HCT116 (cell line): ENCODE results near the gene ZDHHC22. TPM values are rescaled to one million over a fixed set of nuclear protein-coding genes. Genes with fewer than 3 reads are reported as not detected.
A peak's percentile ranks its signal among the peaks of the same experiment; 100 is the strongest.

Source experiments
- ATAC-seq: fragments of 200-7000 bp; cut with Tn5 transposase; 2 replicates; pipeline ENCODE4 v1.9.1; 2020; ENCODE audit warnings: mild to moderate bottlenecking, moderate library complexity
- BruUV-seq: library from RNA; stranded (reverse); fragments of 400-500 nt; replicated peaks from 2 replicates; lab custom pipeline; 2021; lab: Mats Ljungman, UMichigan
- CTCF ChIA-PET: fragments of 300-600 bp; sonication (Branson Sonifier 250); formaldehyde crosslinking; loops from one replicate; lab custom pipeline; 2021; ENCODE audit warnings: antibody characterized with exemption; lab: Charles Lee
- POLR2A ChIA-PET: fragments of 300-600, 350-600 bp; sonication (Branson Sonifier 250); formaldehyde crosslinking; loops from one replicate; lab custom pipeline; 2021; ENCODE audit warnings: antibody characterized with exemption; lab: Charles Lee
- RAD21 ChIA-PET, 2 experiments: fragments of 300-600 bp; sonication (Branson Sonifier 250); formaldehyde crosslinking; loops; one replicate each; lab custom pipeline; 2023; ENCODE audit warnings: low total read pairs in 2 of 2; ENCODE audit not compliant: uncharacterized antibody in 2 of 2, unreplicated experiment in 2 of 2, low non-redundant PET in 1 of 2; lab: Charles Lee
- DNase-seq: peaks from one replicate; pipeline ENCODE4 v3.0.0-alpha.2; 2010; ENCODE audit warnings: low read depth, low spot score
- H2AFZ ChIP-seq: fragments of 200-600 bp; shearing (Covaris generic), sonication (generic); 2 replicates; pipeline ENCODE4 v1.6.1; 2017; ENCODE audit warnings: low read depth, mixed run types, mixed read lengths, antibody characterized with exemption, low read length; ENCODE audit not compliant: poor library complexity, severe bottlenecking
- H3K27ac ChIP-seq: 2 replicates; pipeline ENCODE4 v1.5.1; 2012; ENCODE audit warnings: low read depth, low read length
- H3K27me3 ChIP-seq: fragments of 200-600 bp; sonication (generic); 2 replicates; pipeline ENCODE4 v1.6.1; 2016; ENCODE audit warnings: mixed run types, low read length, mixed read lengths; ENCODE audit not compliant: insufficient read depth
- H3K36me3 ChIP-seq, 2 experiments: fragments of 200-500 bp in 1 of 2; fragments of 200-600 bp in 1 of 2; sonication (Bioruptor generic) in 1 of 2; sonication (generic) in 1 of 2; 2 replicates each; pipeline versions ENCODE4 v1.5.1 to v1.6.1; 2014 to 2016; ENCODE audit warnings: low read length in 2 of 2, inconsistent platforms in 1 of 2, mixed read lengths in 1 of 2, mixed run types in 1 of 2; ENCODE audit not compliant: insufficient read depth in 2 of 2, control insufficient read depth in 1 of 2
- H3K4me1 ChIP-seq, 2 experiments: fragments of 200-600 bp in 1 of 2; sonication (generic) in 1 of 2; 2 replicates each; pipeline versions ENCODE4 v1.5.1 to v1.6.1; 2012 to 2017; ENCODE audit warnings: low read length in 2 of 2, inconsistent platforms in 1 of 2, mild to moderate bottlenecking in 1 of 2, mixed read lengths in 1 of 2, mixed run types in 1 of 2, moderate library complexity in 1 of 2; ENCODE audit not compliant: insufficient read depth in 2 of 2, control insufficient read depth in 1 of 2
- H3K4me2 ChIP-seq: fragments of 200-600 bp; sonication (generic); 2 replicates; pipeline ENCODE4 v1.6.1; 2017; ENCODE audit warnings: mixed run types, low read length, mixed read lengths
- H3K4me3 ChIP-seq, 2 experiments: fragments of 200-600 bp in 1 of 2; sonication (generic) in 1 of 2; replicated peaks in 1 of 2; 2 replicates each; pipeline ENCODE4 v1.5.1; 2011 to 2016; ENCODE audit warnings: low read length in 2 of 2, control low read depth in 1 of 2, low read depth in 1 of 2, mild to moderate bottlenecking in 1 of 2, mixed read lengths in 1 of 2, mixed run types in 1 of 2
- H3K79me2 ChIP-seq: fragments of 200-600 bp; sonication (generic); 2 replicates; pipeline ENCODE4 v1.6.1; 2017; ENCODE audit warnings: mild to moderate bottlenecking, mixed run types, low read length, moderate library complexity, mixed read lengths; ENCODE audit not compliant: insufficient read depth
- H3K9ac ChIP-seq: fragments of 200-600 bp; sonication (generic); 2 replicates; pipeline ENCODE4 v1.6.1; 2016; ENCODE audit warnings: low read length, mixed read lengths
- H3K9me2 ChIP-seq: fragments of 200-600 bp; sonication (generic), shearing (Covaris generic); 2 replicates; pipeline ENCODE4 v1.6.1; 2017; ENCODE audit warnings: mixed run types, mild to moderate bottlenecking, moderate library complexity; ENCODE audit not compliant: insufficient read depth
- H3K9me3 ChIP-seq, 2 experiments: fragments of 200-500 bp in 1 of 2; fragments of 200-600 bp in 1 of 2; sonication (Bioruptor generic) in 1 of 2; sonication (generic) in 1 of 2; 2 replicates each; pipeline ENCODE4 v1.6.1; 2014 to 2017; ENCODE audit warnings: low read length in 2 of 2, mixed read lengths in 2 of 2, inconsistent platforms in 1 of 2, low read depth in 1 of 2, mild to moderate bottlenecking in 1 of 2, mixed run types in 1 of 2, moderate library complexity in 1 of 2; ENCODE audit not compliant: control insufficient read depth in 1 of 2, insufficient read depth in 1 of 2
- H4K20me1 ChIP-seq: fragments of 200-600 bp; sonication (generic), shearing (Covaris generic); 2 replicates; pipeline ENCODE4 v1.6.1; 2017; ENCODE audit warnings: mixed run types, mild to moderate bottlenecking, moderate library complexity; ENCODE audit not compliant: insufficient read depth
- CBX3 ChIP-seq: IDR thresholded peaks from 2 replicates; pipeline ENCODE4 v1.6.1; 2012; ENCODE audit warnings: low read depth
- CEBPB ChIP-seq: IDR thresholded peaks from 2 replicates; pipeline ENCODE4 v1.6.1; 2012; ENCODE audit warnings: low read depth
- EGR1 ChIP-seq: IDR thresholded peaks from 2 replicates; pipeline ENCODE4 v1.6.1; 2012; ENCODE audit warnings: low read depth
- ELF1 ChIP-seq: IDR thresholded peaks from 2 replicates; pipeline ENCODE4 v1.6.1; 2012; ENCODE audit warnings: low read depth, borderline replicate concordance
- EZH2 ChIP-seq: fragments of 200-600 bp; sonication (generic); IDR thresholded peaks from 2 replicates; pipeline ENCODE4 v1.6.1; 2017; ENCODE audit warnings: antibody characterized with exemption, mixed run types
- EZH2phosphoT487 ChIP-seq: fragments of 200-600 bp; IDR thresholded peaks from 2 replicates; pipeline ENCODE4 v1.6.1; 2018; ENCODE audit warnings: antibody characterized with exemption, borderline replicate concordance
- FOSL1 ChIP-seq: IDR thresholded peaks from 2 replicates; pipeline ENCODE4 v1.6.1; 2012; ENCODE audit warnings: low read depth
- JUND ChIP-seq: IDR thresholded peaks from 2 replicates; pipeline ENCODE4 v1.6.1; 2012
- MAX ChIP-seq: IDR thresholded peaks from 2 replicates; pipeline ENCODE4 v1.6.1; 2012
- POLR2A ChIP-seq: IDR thresholded peaks from 2 replicates; pipeline ENCODE4 v1.7.0; 2011; ENCODE audit warnings: borderline replicate concordance; ENCODE audit not compliant: insufficient read depth, insufficient read length; ENCODE audit errors: extremely low read depth
- POLR2AphosphoS5 ChIP-seq: IDR thresholded peaks from 2 replicates; pipeline ENCODE4 v1.6.1; 2011; ENCODE audit warnings: mild to moderate bottlenecking, low read depth, low read length, moderate library complexity
- RAD21 ChIP-seq: IDR thresholded peaks from 2 replicates; pipeline ENCODE4 v1.6.1; 2012; ENCODE audit warnings: low read depth, mild to moderate bottlenecking
- SIN3A ChIP-seq: IDR thresholded peaks from 2 replicates; pipeline ENCODE4 v1.6.1; 2012; ENCODE audit warnings: low read depth
- SP1 ChIP-seq: IDR thresholded peaks from 2 replicates; pipeline ENCODE4 v1.6.1; 2012; ENCODE audit warnings: low read depth
- SRF ChIP-seq: IDR thresholded peaks from 2 replicates; pipeline ENCODE4 v1.6.1; 2012; ENCODE audit warnings: low read depth
- TCF7L2 ChIP-seq: IDR thresholded peaks from 2 replicates; pipeline ENCODE4 v1.7.0; 2011; ENCODE audit warnings: borderline replicate concordance, inconsistent platforms; ENCODE audit not compliant: insufficient read depth, insufficient read length; ENCODE audit errors: extremely low read depth
- YY1 ChIP-seq: IDR thresholded peaks from 2 replicates; pipeline ENCODE4 v1.6.1; 2011; ENCODE audit warnings: low read length, low read depth, moderate library complexity, mild to moderate bottlenecking; ENCODE audit not compliant: insufficient replicate concordance; ENCODE audit errors: extremely low read depth
- ZFX ChIP-seq: fragments of 450-650 bp; IDR thresholded peaks from 2 replicates; pipeline ENCODE4 v1.6.1; 2017
- ZNF274 ChIP-seq: fragments of 200-500 bp; sonication (Bioruptor generic); IDR thresholded peaks from 2 replicates; pipeline ENCODE4 v1.6.1; 2014; ENCODE audit warnings: mild to moderate bottlenecking, low read depth, low read length, inconsistent platforms
- intact Hi-C: fragments of 100-400 bp; cut with micrococcal nuclease; formaldehyde crosslinking; loops from 2 replicates; pipeline ENCODE4 v1.10.0; 2022
- total RNA-seq: library from RNA; stranded (reverse); gene quantifications from one replicate; pipeline ENCODE4 v1.2.1, GENCODE V29; 2021; ENCODE audit not compliant: unreplicated experiment

Gene ZDHHC22
- total RNA-seq, 1 experiment from 2014 or later = 0.10 TPM

- CTCF ChIA-PET = interaction anchor here (1.0 to 1.4 kb wide), 7 partner anchors 7 to 176 kb away, joined by 3 to 7 read pairs (median 4); partner anchors contain the start of gene CIPC
- H3K4me2 ChIP-seq = peak overlapping the region; percentile 81
- H3K27me3 ChIP-seq = peaks cover 3% of the 10 kb centered on the region; the same call in 1 of the 2 replicates
These were observed 1.0 kb downstream of the ZDHHC22 start for GRCh38 chr14:77140359-77141213.

More at GRCh38 chr14:77140359-77141213, 1.0 kb downstream of the ZDHHC22 start:
- ATAC-seq (peak; percentile 6), DNase-seq (no peak)
- TF ChIP-seq EZH2 (no peak), SP1 (no peak), FOSL1 (no peak), POLR2AphosphoS5 (no peak), RAD21 (no peak), POLR2A (no peak), EZH2phosphoT487 (no peak), CEBPB (no peak), SRF (no peak), MAX (no peak), JUND (no peak), ELF1 (no peak), EGR1 (no peak), ZNF274 (no peak), CBX3 (no peak), TCF7L2 (no peak), SIN3A (no peak), ZFX (no peak), YY1 (no peak)
- H3K4me3 ChIP-seq = peak overlapping the region in 1 of 2 experiments; percentile 62
- H3K4me1 ChIP-seq = peaks cover 7 to 21% of the 10 kb centered on the region in 2 experiments; a peak in 3 of 4 replicates
- H4K20me1 ChIP-seq = no peaks in the 10 kb centered on the region
- H3K36me3 ChIP-seq = no peaks in the 10 kb centered on the region
- H3K9me2 ChIP-seq = no peaks in the 10 kb centered on the region
- no peak overlapping the region for H3K9ac ChIP-seq
- intact Hi-C loops = no loop called here
- BruUV-seq = no TSS peak
- H3K79me2 ChIP-seq = no peaks in the 10 kb centered on the region
- RAD21 ChIA-PET = no interaction called here
- no peak overlapping the region for H3K27ac ChIP-seq
- no peaks in the 10 kb centered on the region for H3K9me3 ChIP-seq
- peak overlapping the region; percentile 96 for H2AFZ ChIP-seq
- POLR2A ChIA-PET = no interaction called here
